HepG2 (cell line): ENCODE data around the gene VSIG10L2. TPM values are rescaled to one million over a fixed set of nuclear protein-coding genes. Genes with fewer than 3 reads are reported as not detected.

Experiments used
- ATAC-seq: fragments of 200-7000 bp; cut with Tn5 transposase; 3 replicates; pipeline ENCODE4 v1.9.1; 2020; ENCODE audit warnings: mild to moderate bottlenecking, moderate library complexity
- BruUV-seq: library from RNA; stranded (reverse); fragments of 400-500 nt; replicated peaks from 2 replicates; lab custom pipeline; 2021; lab: Mats Ljungman, UMichigan
- CTCF ChIA-PET: fragments of 300-600 bp; formaldehyde crosslinking; extraction: SDS; loops from one replicate; lab custom pipeline; 2021; ENCODE audit warnings: low total read pairs, inconsistent platforms, low intra/inter-chr PET ratio; lab: Yijun Ruan, JAX
- POLR2A ChIA-PET: fragments of 350-600 bp; sonication (Branson Sonifier 250); formaldehyde crosslinking; loops from one replicate; lab custom pipeline; 2020; ENCODE audit warnings: antibody characterized with exemption, inconsistent platforms; lab: Yijun Ruan, JAX
- DNase-seq: peaks from one replicate; pipeline ENCODE4 v3.0.0-alpha.2; 2015; ENCODE audit warnings: low spot score
- FAIRE-seq: peaks from 3 replicates; lab custom pipeline; 2011; peaks lifted over from hg19 to GRCh38; lab: Jason Lieb, UNC
- H2AFZ ChIP-seq: one replicate; pipeline ENCODE4 v1.6.1; 2011; ENCODE audit warnings: low read length, inconsistent platforms
- H3K27ac ChIP-seq: fragments of 300-600 bp; 3 replicates; pipeline ENCODE4 v1.8.0; 2011; ENCODE audit warnings: mixed run types, mild to moderate bottlenecking, mixed read lengths, low read length, inconsistent platforms; ENCODE audit not compliant: insufficient read depth; ENCODE audit errors: extremely low read length
- H3K27me3 ChIP-seq, 2 experiments: fragments of 200-600 bp in 1 of 2; 2 replicates in 1 of 2; 3 replicates in 1 of 2; pipeline versions ENCODE4 v1.6.0 to v1.8.0; 2011; ENCODE audit warnings: low read length in 2 of 2, mild to moderate bottlenecking in 2 of 2, moderate library complexity in 2 of 2, inconsistent platforms in 1 of 2; ENCODE audit not compliant: insufficient read depth in 2 of 2, control insufficient read depth in 1 of 2
- H3K36me3 ChIP-seq, 2 experiments: fragments of 200-600 bp in 1 of 2; replicated peaks in 1 of 2; 2 replicates in 1 of 2; 3 replicates in 1 of 2; pipeline versions ENCODE4 v1.5.1 to v1.8.0; 2011; ENCODE audit warnings: low read length in 2 of 2, inconsistent platforms in 1 of 2; ENCODE audit not compliant: insufficient read depth in 2 of 2, control insufficient read depth in 1 of 2
- H3K4me1 ChIP-seq: 2 replicates; pipeline ENCODE4 v1.5.1; 2012; ENCODE audit warnings: low read length, inconsistent platforms; ENCODE audit not compliant: insufficient read depth
- H3K4me2 ChIP-seq: 2 replicates; pipeline ENCODE4 v1.6.0; 2011; ENCODE audit warnings: low read depth, low read length, inconsistent platforms
- H3K4me3 ChIP-seq, 3 experiments: fragments of 200-600 bp in 1 of 3; sonication (generic), shearing (Covaris generic) in 1 of 3; replicated peaks in 1 of 3; 2 replicates each; pipeline ENCODE4 v1.5.1; 2011 to 2016; ENCODE audit warnings: low read length in 3 of 3, inconsistent platforms in 2 of 3, low read depth in 2 of 3, mild to moderate bottlenecking in 2 of 3, control low read depth in 1 of 3, mixed read lengths in 1 of 3; ENCODE audit not compliant: insufficient read depth in 1 of 3
- H3K79me2 ChIP-seq: one replicate; pipeline ENCODE4 v1.6.1; 2011; ENCODE audit warnings: low read length, inconsistent platforms; ENCODE audit not compliant: insufficient read depth
- H3K9ac ChIP-seq: 2 replicates; pipeline ENCODE4 v1.6.0; 2011; ENCODE audit warnings: mild to moderate bottlenecking, low read depth, low read length, inconsistent platforms; ENCODE audit not compliant: insufficient read depth
- H3K9me3 ChIP-seq: 2 replicates; pipeline ENCODE4 v1.5.1; 2012; ENCODE audit warnings: mild to moderate bottlenecking, low read length
- H4K20me1 ChIP-seq: 2 replicates; pipeline ENCODE4 v1.6.0; 2011; ENCODE audit warnings: inconsistent platforms, mild to moderate bottlenecking, low read length, moderate library complexity; ENCODE audit not compliant: insufficient read depth
- MAFF ChIP-seq: IDR thresholded peaks from 2 replicates; pipeline ENCODE4 v1.6.1; 2011; ENCODE audit warnings: low read depth, low read length, improper control_type of control experiment
- MAFK ChIP-seq, 2 experiments: IDR thresholded peaks in 1 of 2; conservative IDR thresholded peaks in 1 of 2; 2 replicates each; pipeline ENCODE4 v1.6.1; 2011; ENCODE audit warnings: improper control_type of control experiment in 2 of 2, low read length in 2 of 2
- NFE2L2 ChIP-seq: fragments of 150-350 bp; IDR thresholded peaks from 2 replicates; pipeline ENCODE4 v1.6.1; 2014; ENCODE audit warnings: low read length
- SOX5 ChIP-seq: IDR thresholded peaks from 2 replicates; pipeline ENCODE4 v1.6.1; 2016; ENCODE audit warnings: borderline replicate concordance
- ZNF543 ChIP-seq: sonication (generic); formaldehyde crosslinking; IDR thresholded peaks from 2 replicates; pipeline ENCODE4 v1.4.0; 2020; ENCODE audit warnings: mild to moderate bottlenecking, missing genetic modification reagents
- WGBS: methylation state at CpG from one replicate; pipeline ENCODE4 v1.1.6; 2017; ENCODE audit warnings: low lambda C conversion rate; 5-methylcytosine and 5-hydroxymethylcytosine counted together
- in situ Hi-C: cut with HindIII; loops from 2 replicates; pipeline ENCODE4 v1.10.0; 2017; ENCODE audit warnings: low pct_unique_long_range_greater_than_20kb; ENCODE audit not compliant: extremely low pct_ligation_motif_present
- intact Hi-C: fragments of 100-400 bp; cut with micrococcal nuclease; formaldehyde crosslinking; loops from one replicate; pipeline ENCODE4 v1.10.0; 2022; ENCODE audit not compliant: unreplicated experiment
- polyA plus RNA-seq, 8 experiments: library from polyadenylated mRNA; depleted of rRNA in 3 of 8; stranded (reverse) in 7 of 8; unstranded in 1 of 8; fragments of >200 nt; fragmentation: Illumina TruSeq in 4 of 8; extraction: Trizol in 4 of 8; gene quantifications; 2 replicates each; pipeline versions ENCODE4 v1.2.1 to v1.2.3, GENCODE V29; 2011 to 2016; ENCODE audit warnings: low read depth in 4 of 8, missing spikeins in 1 of 8, mixed read lengths in 1 of 8; ENCODE audit not compliant: insufficient read depth in 1 of 8
- total RNA-seq, 5 experiments: library from RNA; depleted of rRNA; stranded (reverse); fragments of >200 nt; fragmentation: Illumina TruSeq; extraction: Trizol; gene quantifications; 2 replicates each; pipeline ENCODE4 v1.2.3, GENCODE V29; 2016; ENCODE audit warnings: low read depth in 1 of 5

The VSIG10L2 gene
- total and polyA plus RNA-seq, 2 of the 13 experiments (the other 11 are each of a cell fraction or from before 2014, with no cell fraction given) = 0.21 TPM; not detected in 1

DNA sequence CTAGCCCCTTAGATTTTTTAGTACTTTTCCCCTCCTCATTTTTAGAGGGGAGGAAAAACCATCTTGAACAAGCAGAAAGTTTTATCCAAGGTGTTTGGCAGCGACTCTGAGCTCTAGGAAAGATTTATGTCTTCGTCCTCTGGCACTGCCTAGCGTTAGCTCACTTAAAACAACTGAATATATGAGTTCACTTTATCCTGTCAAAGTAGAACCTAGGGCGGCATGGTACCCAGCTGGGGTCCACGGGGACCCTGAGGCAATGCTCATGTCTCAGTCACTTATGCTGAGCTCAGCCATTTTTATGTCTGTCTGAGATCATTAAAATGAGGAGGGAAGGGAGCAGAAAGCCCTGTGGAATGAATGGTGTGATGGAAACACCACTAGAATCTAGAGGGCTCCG lies 14.2 kb upstream of the VSIG10L2 start:
- Histone ChIP-seq H4K20me1 (no peaks in the 10 kb centered on the region), H2AFZ (no peak overlapping the region), H3K27me3 (0 out of 5 replicates have a peak, but pooled peaks cover 0 to 8% of the 10 kb centered on the region in 2 experiments), H3K27ac (no peak overlapping the region), H3K9ac (no peak overlapping the region), H3K4me3 (no peak overlapping the region), H3K4me1 (peaks cover 28% of the 10 kb centered on the region), H3K79me2 (no peaks in the 10 kb centered on the region), H3K36me3 (no peaks in the 10 kb centered on the region)
- in situ Hi-C loops = no loop called here
- ChIA-PET POLR2A (no interaction called here), CTCF (no interaction called here)
- intact Hi-C loops = no loop called here
- FAIRE-seq = no peak
- no peak for DNase-seq
- 66% methylated on average over 6 of the region's 6 CpGs for WGBS
- no peak for ATAC-seq
- BruUV-seq = no TSS peak
- no peak for TF ChIP-seq SOX5 (CRISPR knock-in tag)
- TF ChIP-seq ZNF543 (CRISPR knock-in tag) = no peak
- TF ChIP-seq MAFK (conservative IDR thresholded peaks at IDR 0.05 in 1 of 2, IDR thresholded peaks at IDR 0.05 in 1 of 2; ENCODE audit: low read length in 2 of 2) = peak; percentile 92 to 93
- TF ChIP-seq MAFF = peak; percentile 88
- TF ChIP-seq, all 625 proteins: peak for 2
- Histone ChIP-seq H3K9me3 (no peaks in the 10 kb centered on the region), H3K4me2 (no peak overlapping the region)

DNA sequence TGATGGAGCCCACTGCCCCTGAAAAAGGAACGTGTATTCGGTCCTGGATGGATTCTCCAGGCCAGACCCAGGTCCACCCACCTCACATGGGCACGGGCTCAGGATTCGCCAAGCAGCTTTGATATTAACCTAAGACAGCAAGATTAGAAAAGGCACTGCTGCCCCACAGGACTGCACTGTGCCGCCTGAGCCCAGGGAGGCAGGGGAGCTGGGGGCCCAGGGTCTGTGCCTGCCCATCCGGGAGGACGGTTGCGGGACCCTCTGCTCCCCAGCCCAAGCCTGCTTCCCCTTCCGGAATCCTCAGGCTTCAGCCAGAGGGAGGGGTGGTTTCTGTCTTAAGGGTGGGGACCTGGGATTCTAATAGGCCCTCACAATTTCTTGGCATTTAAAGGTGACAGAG lies 13.5 kb upstream of the VSIG10L2 start:
- intact Hi-C loops (no loop called here), in situ Hi-C loops (no loop called here)
- DNase-seq (no peak), ATAC-seq (no peak), FAIRE-seq (no peak)
- H3K36me3 ChIP-seq = no peaks in the 10 kb centered on the region
- H2AFZ ChIP-seq = no peak overlapping the region
- no peaks in the 10 kb centered on the region for H3K79me2 ChIP-seq
- CTCF ChIA-PET = no interaction called here
- WGBS = 79% methylated on average over 4 of the region's 9 CpGs
- H3K9me3 ChIP-seq = no peaks in the 10 kb centered on the region
- TF ChIP-seq NFE2L2 = no peak
- H3K4me2 ChIP-seq = no peak overlapping the region
- 0 out of 5 replicates have a peak, but pooled peaks cover 0 to 8% of the 10 kb centered on the region in 2 experiments for H3K27me3 ChIP-seq
- no peaks in the 10 kb centered on the region for H4K20me1 ChIP-seq
- peaks cover 28% of the 10 kb centered on the region for H3K4me1 ChIP-seq
- H3K9ac ChIP-seq = no peak overlapping the region
- H3K4me3 ChIP-seq = no peak overlapping the region
- BruUV-seq = no TSS peak
- H3K27ac ChIP-seq = no peak overlapping the region
- POLR2A ChIA-PET = no interaction called here
